ENCODE results near the gene TAS2R1.

DNA sequence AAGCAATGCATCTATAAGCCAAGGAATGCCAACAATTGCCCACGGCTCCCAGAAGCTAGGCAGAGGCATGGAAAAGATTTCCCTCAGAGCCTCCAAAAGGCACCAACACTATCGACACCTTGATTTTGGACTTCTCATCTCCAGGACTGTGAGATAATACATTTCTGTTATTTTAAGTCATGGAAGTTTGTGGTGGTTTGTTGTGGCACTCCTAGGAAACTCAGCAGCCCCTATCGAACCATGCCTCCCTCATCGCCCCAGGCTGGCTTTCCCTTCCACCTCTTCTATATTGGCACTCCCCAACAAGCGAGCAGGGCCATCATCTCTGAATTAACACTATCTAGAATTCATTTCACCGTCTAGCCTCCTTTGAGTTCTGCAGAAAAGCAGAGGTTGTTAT, 33.7 kb upstream of the TAS2R1 start:
- TF ChIP-seq EZH2 (IDR thresholded peaks at IDR 0.05; ENCODE audit: insufficient read depth, low read length) (no peak), CTCF (IDR thresholded peaks at IDR 0.05; ENCODE audit: insufficient read depth, low read depth, low read length) (no peak)
